ENCODE results near the gene PFKFB4.

GRCh38 chr3:48558493-48559134 is 2.0 kb upstream of the PFKFB4 start:
- TF ChIP-seq REST (IDR thresholded peaks at IDR 0.05; ENCODE audit: insufficient replicate concordance, low read depth) (no peak), CTCF (IDR thresholded peaks at IDR 0.05; ENCODE audit: insufficient read depth, low read length) (no peak), POLR2AphosphoS5 (IDR thresholded peaks at IDR 0.05; ENCODE audit: low read depth) (no peak)
